Activated gamma-delta T cell (primary cell): Measurements from ENCODE around the gene CUX1.

Experiments used
- DNase-seq: peaks from one replicate; lab custom pipeline; 2025; lab: John Stamatoyannopoulos, UW

The CUX1 gene

DNA sequence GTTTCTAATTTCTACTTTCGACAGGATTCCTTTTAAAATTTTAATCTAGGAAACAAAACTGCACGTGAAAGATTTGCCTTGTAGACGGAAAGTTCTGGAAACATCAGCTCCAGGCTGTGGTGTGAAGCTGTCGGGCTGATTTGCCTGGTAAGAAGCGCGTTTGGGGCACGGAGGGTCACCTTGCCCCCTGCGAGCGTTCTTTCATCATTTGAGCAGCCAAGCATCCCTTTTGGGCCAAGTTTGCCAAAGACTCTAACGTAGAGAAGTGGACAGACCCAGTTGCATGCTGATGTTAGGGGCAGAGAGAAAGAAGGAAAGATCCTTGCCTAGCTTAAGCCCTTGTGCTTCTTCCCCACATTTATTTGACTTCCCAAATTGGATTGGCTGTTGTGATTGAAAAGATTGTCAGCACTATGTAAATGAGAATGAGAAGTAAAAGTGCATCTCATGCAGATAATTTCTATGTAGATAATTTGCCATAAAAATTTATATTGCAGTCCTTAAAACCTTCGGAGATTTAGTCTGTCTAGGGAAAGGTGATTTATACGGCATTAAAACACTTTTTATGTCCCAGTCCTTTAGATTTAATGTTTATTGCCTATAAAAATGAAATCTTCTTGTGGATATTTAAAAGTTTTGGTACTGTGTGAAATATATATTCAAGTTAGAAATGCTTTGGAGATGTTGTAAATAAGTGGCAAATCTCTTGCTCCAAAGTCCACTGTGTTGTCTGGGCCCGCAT lies 76.1 kb downstream of the CUX1 start:
- DNase-seq, result no peak

GRCh38 chr7:101896316-101896715 lies 78.9 kb downstream of the CUX1 start:
- no peak for DNase-seq

DNA sequence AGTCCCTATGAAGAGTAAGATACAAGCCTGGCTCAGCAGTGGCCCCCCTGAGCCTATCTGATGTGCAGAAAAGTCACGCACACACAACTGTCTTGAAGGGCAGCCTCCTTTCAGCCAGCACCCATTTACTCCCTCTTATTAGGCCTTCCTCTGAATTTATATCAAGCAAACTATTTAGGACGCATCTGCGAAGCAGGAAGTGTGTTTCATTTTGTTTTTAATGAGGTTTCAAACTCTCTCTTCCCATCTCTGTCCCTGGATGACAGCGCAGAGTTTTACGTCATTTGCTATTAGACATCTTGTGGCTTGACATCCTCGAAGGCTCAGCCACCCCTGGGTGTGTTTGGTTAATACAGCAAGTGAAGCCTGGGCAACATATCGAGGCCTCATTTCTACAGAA lies 79.5 kb downstream of the CUX1 start:
- no peak for DNase-seq

DNA sequence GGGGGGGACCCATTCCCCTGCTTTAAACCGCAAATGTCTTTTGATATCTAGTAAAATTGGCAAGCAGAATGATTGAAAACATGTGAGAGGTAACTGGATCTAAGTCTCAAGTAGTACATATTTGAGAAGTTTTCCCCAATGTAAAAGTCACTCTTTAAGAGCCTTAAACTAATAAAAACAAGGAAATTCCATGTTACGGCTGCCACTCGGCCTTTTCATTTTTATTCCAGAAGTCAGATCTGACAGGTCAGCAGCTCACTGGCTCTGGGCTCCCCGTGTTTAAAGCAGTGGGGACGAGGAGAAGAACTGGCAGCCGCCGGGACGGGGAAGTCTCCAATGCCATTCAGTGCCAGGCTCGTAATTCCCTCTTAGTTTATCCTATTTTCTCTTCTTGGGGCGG lies 80.7 kb downstream of the CUX1 start:
- no peak for DNase-seq

- no peak for DNase-seq
Measured at GRCh38 chr7:101899616-101900015, 82.2 kb downstream of the CUX1 start.

- no peak for DNase-seq
Measured at GRCh38 chr7:101900103-101900502, 82.7 kb downstream of the CUX1 start.

DNA sequence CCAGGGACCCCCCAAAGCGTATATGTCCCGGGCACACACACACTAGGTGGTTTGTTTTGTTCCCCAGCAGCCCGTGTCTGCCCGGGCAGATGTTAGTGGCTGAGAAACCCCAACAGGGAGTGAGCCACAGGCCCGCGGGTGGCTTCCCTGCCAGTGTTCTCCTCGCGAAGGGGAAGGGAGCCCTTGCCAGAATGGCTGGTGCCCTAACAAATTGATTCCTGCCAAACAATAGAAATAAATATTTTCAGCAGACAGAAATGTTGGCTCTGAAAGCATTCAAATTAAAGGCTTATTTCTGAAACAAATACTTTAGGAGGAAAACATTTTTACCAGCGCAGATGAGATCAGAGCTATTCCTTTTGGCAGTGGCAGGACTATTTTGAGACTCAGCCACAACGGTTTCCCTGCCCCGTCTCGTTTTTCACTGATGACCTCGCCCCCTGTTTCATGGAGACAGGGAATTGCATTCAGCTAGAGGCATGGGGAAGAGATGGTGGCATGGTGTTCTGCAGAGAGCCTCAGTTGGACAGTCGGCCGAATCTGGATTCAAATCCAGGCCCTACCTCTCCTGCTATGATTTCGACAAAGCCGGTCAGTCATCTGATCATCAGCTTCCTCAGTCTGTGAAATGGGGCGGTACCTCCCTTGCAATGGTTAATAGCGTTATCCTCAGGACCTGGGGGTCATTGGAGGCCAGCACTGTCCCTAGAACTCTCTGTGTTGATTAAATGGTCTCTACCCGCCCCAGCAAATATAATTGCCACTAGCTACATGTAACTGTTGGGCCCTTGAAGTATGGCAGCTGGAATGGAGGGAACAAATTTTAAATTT lies 84.5 kb downstream of the CUX1 start:
- no peak for DNase-seq

- no peak for DNase-seq
Measured at GRCh38 chr7:101902680-101903514, 85.5 kb downstream of the CUX1 start.

GRCh38 chr7:101903515-101903868 lies 86.1 kb downstream of the CUX1 start:
- DNase-seq, result no peak

DNA sequence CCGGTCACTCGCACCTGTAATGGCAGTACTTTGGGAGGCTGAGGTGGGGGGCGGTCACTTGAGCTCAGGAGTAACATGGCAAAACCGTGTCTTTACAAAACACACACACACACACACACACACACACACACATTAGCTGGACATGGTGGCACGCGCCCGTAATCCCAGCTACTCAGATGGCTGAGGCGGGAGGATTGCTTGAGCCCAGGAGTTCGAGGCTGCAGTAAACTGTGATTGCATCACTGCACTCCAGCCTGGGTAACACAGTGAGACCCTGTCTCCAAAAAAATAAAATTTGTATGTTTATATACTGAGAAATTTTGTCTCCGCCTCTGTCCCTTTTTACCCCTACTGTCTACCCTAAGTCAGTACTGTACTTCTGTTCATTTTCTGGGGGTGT lies 86.6 kb downstream of the CUX1 start:
- DNase-seq, result no peak

DNA sequence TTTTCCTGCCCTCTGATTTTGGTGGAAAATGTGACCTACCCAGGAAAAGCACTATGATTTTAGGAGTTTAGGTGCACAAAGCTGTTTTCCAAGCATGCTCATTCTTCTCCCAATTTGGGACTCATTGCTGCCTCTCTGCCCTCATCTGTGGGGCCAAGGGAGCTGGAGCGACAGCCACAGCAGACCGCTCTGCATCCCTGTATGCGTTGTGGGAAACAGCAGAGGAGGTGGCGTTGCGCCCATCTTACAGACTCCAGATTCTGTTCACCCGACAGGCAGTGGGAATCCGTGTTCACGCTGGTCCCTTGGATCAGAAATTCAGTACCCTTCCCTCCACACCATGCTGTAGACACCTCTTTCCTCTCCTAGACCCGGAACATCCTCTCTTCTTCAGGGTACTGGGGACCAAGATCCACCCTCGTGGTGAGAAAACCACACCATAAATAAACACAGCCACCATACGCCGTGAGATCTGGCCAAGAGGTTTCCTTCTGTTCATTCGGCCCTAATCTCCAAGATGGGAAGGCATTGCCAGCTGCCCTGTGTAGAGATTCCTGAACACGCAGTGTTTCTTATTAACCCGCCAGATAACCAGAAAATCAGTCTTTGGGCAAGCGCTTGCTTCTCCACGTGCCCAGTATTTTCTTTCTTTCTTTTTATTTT lies 87.9 kb downstream of the CUX1 start:
- DNase-seq, result no peak

GRCh38 chr7:101906291-101907240 lies 89.1 kb downstream of the CUX1 start:
- no peak for DNase-seq

- no peak for DNase-seq
Measured at GRCh38 chr7:101910991-101911799, 93.8 kb downstream of the CUX1 start.

GRCh38 chr7:101911800-101912715 lies 94.6 kb downstream of the CUX1 start:
- no peak for DNase-seq

- no peak for DNase-seq
Measured at GRCh38 chr7:101912716-101913110, 95.3 kb downstream of the CUX1 start.

- no peak for DNase-seq
Measured at GRCh38 chr7:101913247-101913721, 95.9 kb downstream of the CUX1 start.

DNA sequence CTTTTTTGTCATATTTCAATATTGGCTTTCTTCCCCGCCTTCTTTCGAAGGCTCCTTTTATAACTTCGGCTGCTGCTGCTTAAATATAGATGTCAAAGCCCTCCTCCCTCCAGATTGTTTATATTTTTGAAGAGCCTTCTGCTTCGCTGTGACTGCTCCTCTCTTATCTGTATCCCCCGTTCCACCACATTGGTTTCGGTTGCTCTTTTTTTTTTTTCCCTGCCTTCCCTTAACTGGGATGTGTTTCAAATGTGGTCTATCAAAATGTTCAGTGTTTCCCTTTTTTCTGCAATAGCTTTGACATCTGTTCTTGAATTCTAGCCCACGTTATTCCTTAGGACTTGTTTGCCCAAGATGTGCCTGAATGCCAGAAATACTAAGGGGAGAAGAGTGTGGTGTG lies 96.4 kb downstream of the CUX1 start:
- DNase-seq, result no peak

- DNase-seq, result no peak
Measured at GRCh38 chr7:101915000-101915399, 97.6 kb downstream of the CUX1 start.
